T1000 (cell line): ENCODE measurements around the gene PTPRR.

Experiments
- DNase-seq: peaks from one replicate; lab custom pipeline; 2025; ENCODE audit warnings: mixed read lengths; lab: John Stamatoyannopoulos, UW

The PTPRR gene

GRCh38 chr12:70918321-70918720, 2.2 kb downstream of the PTPRR start:
- DNase-seq: no peak

- no peak for DNase-seq
Measured at GRCh38 chr12:70910666-70911065, 9.9 kb downstream of the PTPRR start.

- no peak for DNase-seq
Measured at GRCh38 chr12:70908978-70909377, 11.6 kb downstream of the PTPRR start.

- DNase-seq: no peak
Measured at GRCh38 chr12:70907412-70907811, 13.1 kb downstream of the PTPRR start.

- no peak for DNase-seq
Measured at GRCh38 chr12:70895956-70896355, 24.6 kb downstream of the PTPRR start.

GRCh38 chr12:70892593-70892992, 27.9 kb downstream of the PTPRR start:
- DNase-seq: no peak

GRCh38 chr12:70890895-70891832, 29.4 kb downstream of the PTPRR start:
- DNase-seq: no peak

GRCh38 chr12:70885956-70886355, 34.6 kb downstream of the PTPRR start:
- no peak for DNase-seq

GRCh38 chr12:70883855-70884254, 36.7 kb downstream of the PTPRR start:
- DNase-seq: no peak

- DNase-seq: no peak
Measured at GRCh38 chr12:70880744-70881143, 39.8 kb downstream of the PTPRR start.

GRCh38 chr12:70876952-70877351, 43.6 kb downstream of the PTPRR start:
- DNase-seq: no peak

- DNase-seq: no peak
Measured at GRCh38 chr12:70875628-70876027, 44.9 kb downstream of the PTPRR start.

- DNase-seq: no peak
Measured at GRCh38 chr12:70854881-70855568, 65.5 kb downstream of the PTPRR start.

GRCh38 chr12:70854138-70854537, 66.4 kb downstream of the PTPRR start:
- no peak for DNase-seq

GRCh38 chr12:70853326-70853725, 67.2 kb downstream of the PTPRR start:
- DNase-seq: no peak

- no peak for DNase-seq
Measured at GRCh38 chr12:70852416-70853150, 68.0 kb downstream of the PTPRR start.

GRCh38 chr12:70849265-70849960, 71.1 kb downstream of the PTPRR start:
- no peak for DNase-seq

GRCh38 chr12:70847871-70848270, 72.7 kb downstream of the PTPRR start:
- DNase-seq: no peak

GRCh38 chr12:70845268-70845667, 75.3 kb downstream of the PTPRR start:
- no peak for DNase-seq

- no peak for DNase-seq
Measured at GRCh38 chr12:70843363-70843762, 77.2 kb downstream of the PTPRR start.

- no peak for DNase-seq
Measured at GRCh38 chr12:70842942-70843341, 77.6 kb downstream of the PTPRR start.

- no peak for DNase-seq
Measured at GRCh38 chr12:70842136-70842535, 78.4 kb downstream of the PTPRR start.
